Heart left ventricle (tissue), 13 donors: Measurements from ENCODE around the gene CPXM2.

Experiments
- CTCF ChIP-seq, 12 donors: fragments of 200-600 bp; sonication (generic) in 4 of 12; IDR thresholded peaks; one replicate each; pipeline versions ENCODE4 v1.5.0 to v1.8.0; 2018 to 2022; ENCODE audit warnings: antibody characterized with exemption in 12 of 12, mild to moderate bottlenecking in 5 of 12
- POLR2A ChIP-seq, 2 donors: fragments of 450-650 bp; IDR thresholded peaks; one replicate each; pipeline ENCODE4 v1.6.1; 2017; ENCODE audit warnings: antibody characterized with exemption in 2 of 2, mild to moderate bottlenecking in 2 of 2, moderate library complexity in 2 of 2
- donor health status: ischemic (EF 13 %, LVEDD 7.1; RV severe dilation, severe dysfunction).
- donor health status: DM: no; HTN: yes; CAD: no.
- donor health status: DM: no; HTN: no; CAD: no.
- donor health status: ischemic (EF 25% LVEDD 6.9; RV normal size, moderate dysfunction).
- donor health status: ischemic (EF 25% LVEDD 5.7; RV mildly dilated, moderate dysfunction).
- donor health status: ischemic (EF 35%, LVEDD 5.7; RV mildly dilated, moderate dysfunction).
- donor health status: nonischemic (EF 11% LVEDD 7.7; RV severe dilation, severe dysfunction).
- donor health status: DM: yes; HTN: yes; CAD: no.
- donor health status: PGD.
- donor health status: ischemic (EF 29% LVEDD 5.4; RV normal size, mild dysfunction).
- donor health status: nonischemic (EF 23%, LVEDD 6.1; RV moderate dilation, normal function).

DNA sequence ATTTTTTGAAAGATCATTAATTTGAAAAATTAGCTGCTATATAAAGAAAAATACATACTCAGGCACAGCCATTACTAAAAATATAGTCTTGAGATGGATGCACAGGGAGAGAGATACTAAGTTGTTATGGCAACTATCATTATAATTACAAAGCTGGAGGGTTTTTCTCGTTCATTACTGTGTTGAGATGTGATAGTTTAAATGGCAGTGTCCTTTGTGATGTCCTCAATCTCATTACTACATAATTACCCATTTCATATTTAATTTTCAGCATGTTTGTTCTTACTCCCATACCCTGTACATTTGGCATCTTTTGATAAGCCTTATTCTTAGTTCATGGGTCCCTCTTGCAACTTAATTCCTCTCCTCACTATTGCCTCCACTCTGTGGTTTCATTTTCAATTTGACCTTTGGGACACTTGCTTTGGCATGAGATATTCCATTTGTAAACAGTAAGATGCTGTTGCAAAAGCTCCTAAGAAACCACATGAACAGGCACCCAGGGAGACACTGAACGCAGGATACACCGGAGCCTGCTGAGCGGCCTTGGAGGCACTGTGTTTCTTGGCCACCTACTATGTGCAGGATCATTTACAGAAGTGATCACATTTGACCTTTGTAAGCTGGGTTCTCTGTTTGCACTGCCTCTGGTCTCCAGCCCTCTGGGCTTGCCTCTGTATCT lies 4.8 kb upstream of the CPXM2 start:
- TF ChIP-seq POLR2A (IDR thresholded peaks at IDR 0.05) (no peak), CTCF (IDR thresholded peaks at IDR 0.05) (no peak)
